Mesenteric fat pad (tissue), 1 donor: Measurements from ENCODE around the gene HIPK4. TPM values are rescaled to one million over a fixed set of nuclear protein-coding genes. Genes with fewer than 3 reads are reported as not detected.
"Not testable (repeated sequence)": the region's sequence is repeated elsewhere in the genome, so short reads cannot be mapped to it uniquely, and the experiment has no call there.

Experiments used
- DNase-seq: peaks from one replicate; pipeline ENCODE4 v3.0.0-alpha.2; 2020; ENCODE audit warnings: low spot score
- microRNA-seq: library from miRNA; unstranded; fragments of <30 nt; microRNA quantifications from one replicate; pipeline ENCODE4 v1.2.0, GENCODE V29; 2020; ENCODE audit warnings: borderline number of aligned reads
- total RNA-seq: library from RNA; stranded (reverse); fragmentation: NEBNext Ultra II Directional; extraction: Animal tissue kit (Norgen Biotek cat#: 25700); gene quantifications from one replicate; pipeline ENCODE4 v1.2.1, GENCODE V29; 2021
- donor health status: DM: yes; HTN: yes; CAD: no.

The HIPK4 gene
- total RNA-seq, 1 donor from 2014 or later, result 0.29 TPM

DNA sequence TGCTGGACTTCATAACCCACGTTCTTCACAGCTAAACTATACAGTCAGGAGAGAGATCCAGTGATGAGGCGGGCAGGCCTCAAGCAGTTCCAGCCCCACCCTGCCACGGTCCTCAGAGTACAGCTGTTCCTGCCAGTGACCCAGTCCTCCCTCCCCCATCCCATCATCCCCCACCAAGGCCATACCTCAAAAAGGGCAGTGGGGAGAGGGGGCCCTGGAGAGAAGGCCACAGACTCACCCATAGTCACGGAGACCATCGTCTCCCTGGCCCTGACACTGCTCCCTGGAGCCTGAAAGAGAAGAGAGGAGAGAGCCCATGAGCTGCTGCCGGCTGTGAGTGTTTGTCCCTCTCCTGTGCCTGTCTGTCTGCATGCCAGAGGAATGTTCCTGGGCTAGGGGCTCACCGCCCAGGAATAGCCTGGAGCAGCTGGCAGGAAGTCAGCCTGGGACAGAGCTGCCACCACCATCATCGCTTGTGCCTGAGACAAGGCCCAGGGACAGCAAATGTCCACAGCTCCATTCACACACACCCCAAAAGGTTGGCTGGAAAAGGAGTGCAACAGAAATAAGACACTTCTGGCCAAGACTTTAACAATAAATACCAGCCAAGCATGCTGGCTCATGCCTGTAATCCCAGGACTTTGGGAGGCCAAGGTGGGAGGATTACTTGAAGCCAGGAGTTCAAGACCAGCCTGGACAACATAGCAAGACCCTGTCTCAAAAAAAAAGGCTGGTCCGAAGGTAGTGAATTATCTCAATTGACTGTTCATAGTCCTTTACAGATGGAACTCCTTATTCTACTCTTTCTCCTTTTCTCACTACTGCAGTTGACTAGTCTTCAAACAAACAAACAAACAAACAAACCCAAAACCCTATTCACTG is 48.1 kb downstream of the HIPK4 start:
- no peak for DNase-seq

DNA sequence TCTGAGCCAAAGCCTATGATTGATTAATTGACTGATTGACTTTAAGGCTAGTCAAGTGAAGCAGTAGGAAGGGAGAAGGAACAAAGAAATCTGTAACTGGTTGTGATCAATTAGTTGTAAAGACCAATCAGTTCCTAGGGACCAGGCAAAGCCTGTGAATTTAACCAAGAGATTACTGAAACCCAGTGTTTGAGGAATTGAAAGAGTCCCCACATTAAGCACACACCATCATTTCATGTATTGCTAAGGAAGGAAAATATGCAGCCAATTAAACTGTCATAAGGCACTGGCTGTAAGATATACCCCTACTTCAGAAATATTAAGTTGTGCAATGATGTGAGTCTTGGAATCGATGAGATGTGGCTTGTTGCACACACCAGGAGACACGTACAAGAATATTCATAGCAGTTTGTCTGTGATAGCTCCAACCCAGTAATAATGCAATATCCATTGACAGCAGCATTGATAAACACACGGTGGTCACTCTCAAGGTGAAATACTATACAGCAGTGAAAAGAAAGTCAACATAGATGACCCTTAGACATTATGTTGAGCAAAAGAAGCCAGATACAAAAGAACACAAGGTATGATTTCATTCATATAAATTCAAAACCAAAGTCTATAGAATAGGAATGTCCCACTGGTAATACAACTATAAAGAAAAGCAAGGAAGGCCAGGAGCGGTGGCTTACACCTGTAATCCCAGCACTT is 50.8 kb downstream of the HIPK4 start:
- DNase-seq, result no peak

DNA sequence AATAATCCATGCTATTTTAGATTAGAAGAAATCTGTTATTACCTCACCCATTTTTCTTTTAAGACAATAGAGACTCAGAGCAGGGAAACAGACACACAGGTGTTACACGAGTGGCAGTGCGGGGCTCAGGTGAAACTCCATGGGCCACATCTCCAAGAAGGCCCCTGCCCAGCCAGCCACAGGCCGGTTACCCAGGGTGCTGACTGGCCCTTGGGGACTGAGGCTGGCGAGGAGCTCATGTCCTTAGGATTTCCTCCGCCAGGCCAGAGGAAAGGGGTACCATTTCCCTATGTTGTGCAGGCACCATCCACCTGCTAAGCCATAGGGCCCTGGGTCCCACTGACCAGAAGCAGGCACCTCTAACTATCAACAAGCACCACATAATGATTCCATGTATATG is 52.4 kb downstream of the HIPK4 start:
- DNase-seq, result no peak

- DNase-seq, result no peak
Measured at GRCh38 chr19:40337107-40337506, 52.9 kb downstream of the HIPK4 start.

- DNase-seq, result no peak
Measured at GRCh38 chr19:40336601-40336900, 53.4 kb downstream of the HIPK4 start.

GRCh38 chr19:40335855-40336600 is 54.0 kb downstream of the HIPK4 start:
- DNase-seq, result no peak

- DNase-seq, result no peak
Measured at GRCh38 chr19:40335101-40335500, 54.9 kb downstream of the HIPK4 start.

DNA sequence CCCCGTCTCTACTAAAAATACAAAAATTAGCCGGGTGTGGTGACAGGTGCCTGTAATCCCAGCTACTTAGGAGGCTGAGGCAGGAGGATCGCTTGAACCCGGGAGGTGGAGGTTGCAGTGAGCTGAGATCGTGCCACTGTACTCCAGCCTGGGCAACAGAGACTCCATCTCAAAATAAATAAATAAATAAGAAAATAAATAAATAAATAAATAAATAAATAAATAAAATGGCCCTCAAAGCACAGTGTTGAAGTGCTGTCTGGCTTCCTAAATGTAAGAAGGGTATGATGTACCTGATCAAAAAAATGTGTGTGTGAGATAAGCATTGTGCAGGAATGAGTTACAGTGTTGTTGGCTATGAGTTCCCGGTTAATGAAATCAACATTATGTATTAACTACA is 56.9 kb downstream of the HIPK4 start:
- DNase-seq, result not testable (repeated sequence)

- no peak for DNase-seq
Measured at GRCh38 chr19:40332669-40333068, 57.3 kb downstream of the HIPK4 start.

DNA sequence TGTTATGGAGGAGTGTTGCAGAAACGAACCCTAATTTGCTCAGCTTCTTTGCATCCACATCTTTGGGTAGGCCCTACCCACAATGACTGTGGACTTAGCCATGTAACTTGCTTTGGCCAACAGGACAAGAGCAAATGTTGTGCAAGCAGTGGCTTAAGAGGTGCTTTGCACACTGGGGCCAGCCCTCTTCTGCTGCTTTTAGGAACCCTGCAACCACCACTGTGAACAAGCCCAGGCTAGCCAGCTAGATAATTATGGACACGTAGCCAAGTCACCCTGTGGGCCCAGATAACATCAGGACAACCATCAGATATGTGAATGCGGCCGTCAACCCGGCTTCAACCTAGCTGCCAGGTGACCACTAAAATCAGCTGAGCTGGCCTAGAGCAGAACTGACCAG is 58.9 kb downstream of the HIPK4 start:
- no peak for DNase-seq

Small RNA genes lying within 50 kb of the gene (microRNA-seq; reads per million reads assigned to microRNA genes)
- gene MIR6796, result not detected

Other genes with a start within 250 kb of the HIPK4 start
- 18.0 TPM for gene MAP3K10, start 198.8 kb downstream of the HIPK4 start, total RNA-seq
- gene TTC9B, start 171.8 kb downstream of the HIPK4 start, total RNA-seq, result not detected
- gene CCNP, start 163.5 kb downstream of the HIPK4 start, total RNA-seq, result 0.39 TPM
- 189 TPM for gene AKT2, start 104.8 kb downstream of the HIPK4 start, total RNA-seq
- 13.0 TPM for gene C19orf47, start 41.8 kb downstream of the HIPK4 start, total RNA-seq
- gene PLD3, start 41.5 kb downstream of the HIPK4 start, total RNA-seq, result 275 TPM
- gene PRX, start 23.2 kb upstream of the HIPK4 start, total RNA-seq, result 2.3 TPM
- gene SERTAD1, start 35.8 kb upstream of the HIPK4 start, total RNA-seq, result 20.2 TPM
- gene SERTAD3, start 54.2 kb upstream of the HIPK4 start, total RNA-seq, result 40.7 TPM
- gene BLVRB, start 75.6 kb upstream of the HIPK4 start, total RNA-seq, result 141 TPM
- 6.1 TPM for gene SPTBN4, start 76.8 kb upstream of the HIPK4 start, total RNA-seq
- gene SHKBP1, start 186.7 kb upstream of the HIPK4 start, total RNA-seq, result 54.3 TPM
- 217 TPM for gene LTBP4, start 211.2 kb upstream of the HIPK4 start, total RNA-seq